ENCODE data around the gene KCNJ12.

DNA sequence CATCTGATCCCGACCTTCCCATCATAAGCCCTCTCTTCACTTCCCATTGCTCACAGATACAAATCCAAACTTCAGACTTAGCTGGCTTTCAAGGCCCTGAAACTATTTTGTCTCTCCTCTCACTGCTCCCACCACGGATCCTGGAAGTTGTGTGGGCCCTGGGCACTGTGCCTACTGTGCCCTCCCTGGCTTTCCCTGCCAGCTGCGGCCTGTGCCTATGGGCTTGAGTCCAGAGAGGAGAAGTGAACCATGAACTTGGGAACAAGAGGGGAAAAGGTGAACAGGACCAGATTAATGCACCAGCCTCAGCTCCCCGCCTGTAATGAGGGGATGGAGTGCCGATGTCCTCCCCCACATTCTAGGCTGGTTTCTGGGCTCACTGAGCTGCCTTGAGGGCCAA, 18.9 kb upstream of the KCNJ12 start:
- TF ChIP-seq CREB1 (CRISPR knock-in tag; IDR thresholded peaks at IDR 0.05; ENCODE audit: low read depth) (no peak), EZH2 (IDR thresholded peaks at IDR 0.05; ENCODE audit: low read depth, unreplicated experiment) (no peak), POLR2AphosphoS5 (IDR thresholded peaks at IDR 0.05; ENCODE audit: low read depth) (no peak), EZH2phosphoT487 (IDR thresholded peaks at IDR 0.05; ENCODE audit: unreplicated experiment) (no peak), STAT1 (IDR thresholded peaks at IDR 0.05; ENCODE audit: unreplicated experiment) (no peak)
- TF ChIP-seq, protein P1, sequence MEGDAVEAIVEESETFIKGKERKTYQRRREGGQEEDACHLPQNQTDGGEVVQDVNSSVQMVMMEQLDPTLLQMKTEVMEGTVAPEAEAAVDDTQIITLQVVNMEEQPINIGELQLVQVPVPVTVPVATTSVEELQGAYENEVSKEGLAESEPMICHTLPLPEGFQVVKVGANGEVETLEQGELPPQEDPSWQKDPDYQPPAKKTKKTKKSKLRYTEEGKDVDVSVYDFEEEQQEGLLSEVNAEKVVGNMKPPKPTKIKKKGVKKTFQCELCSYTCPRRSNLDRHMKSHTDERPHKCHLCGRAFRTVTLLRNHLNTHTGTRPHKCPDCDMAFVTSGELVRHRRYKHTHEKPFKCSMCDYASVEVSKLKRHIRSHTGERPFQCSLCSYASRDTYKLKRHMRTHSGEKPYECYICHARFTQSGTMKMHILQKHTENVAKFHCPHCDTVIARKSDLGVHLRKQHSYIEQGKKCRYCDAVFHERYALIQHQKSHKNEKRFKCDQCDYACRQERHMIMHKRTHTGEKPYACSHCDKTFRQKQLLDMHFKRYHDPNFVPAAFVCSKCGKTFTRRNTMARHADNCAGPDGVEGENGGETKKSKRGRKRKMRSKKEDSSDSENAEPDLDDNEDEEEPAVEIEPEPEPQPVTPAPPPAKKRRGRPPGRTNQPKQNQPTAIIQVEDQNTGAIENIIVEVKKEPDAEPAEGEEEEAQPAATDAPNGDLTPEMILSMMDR (conservative IDR thresholded peaks at IDR 0.05; ENCODE audit: low read depth in 2 of 2) = no peak
- TF ChIP-seq, protein P2, sequence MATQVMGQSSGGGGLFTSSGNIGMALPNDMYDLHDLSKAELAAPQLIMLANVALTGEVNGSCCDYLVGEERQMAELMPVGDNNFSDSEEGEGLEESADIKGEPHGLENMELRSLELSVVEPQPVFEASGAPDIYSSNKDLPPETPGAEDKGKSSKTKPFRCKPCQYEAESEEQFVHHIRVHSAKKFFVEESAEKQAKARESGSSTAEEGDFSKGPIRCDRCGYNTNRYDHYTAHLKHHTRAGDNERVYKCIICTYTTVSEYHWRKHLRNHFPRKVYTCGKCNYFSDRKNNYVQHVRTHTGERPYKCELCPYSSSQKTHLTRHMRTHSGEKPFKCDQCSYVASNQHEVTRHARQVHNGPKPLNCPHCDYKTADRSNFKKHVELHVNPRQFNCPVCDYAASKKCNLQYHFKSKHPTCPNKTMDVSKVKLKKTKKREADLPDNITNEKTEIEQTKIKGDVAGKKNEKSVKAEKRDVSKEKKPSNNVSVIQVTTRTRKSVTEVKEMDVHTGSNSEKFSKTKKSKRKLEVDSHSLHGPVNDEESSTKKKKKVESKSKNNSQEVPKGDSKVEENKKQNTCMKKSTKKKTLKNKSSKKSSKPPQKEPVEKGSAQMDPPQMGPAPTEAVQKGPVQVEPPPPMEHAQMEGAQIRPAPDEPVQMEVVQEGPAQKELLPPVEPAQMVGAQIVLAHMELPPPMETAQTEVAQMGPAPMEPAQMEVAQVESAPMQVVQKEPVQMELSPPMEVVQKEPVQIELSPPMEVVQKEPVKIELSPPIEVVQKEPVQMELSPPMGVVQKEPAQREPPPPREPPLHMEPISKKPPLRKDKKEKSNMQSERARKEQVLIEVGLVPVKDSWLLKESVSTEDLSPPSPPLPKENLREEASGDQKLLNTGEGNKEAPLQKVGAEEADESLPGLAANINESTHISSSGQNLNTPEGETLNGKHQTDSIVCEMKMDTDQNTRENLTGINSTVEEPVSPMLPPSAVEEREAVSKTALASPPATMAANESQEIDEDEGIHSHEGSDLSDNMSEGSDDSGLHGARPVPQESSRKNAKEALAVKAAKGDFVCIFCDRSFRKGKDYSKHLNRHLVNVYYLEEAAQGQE (IDR thresholded peaks at IDR 0.05; ENCODE audit: unreplicated experiment) = no peak

Data from GM23338 (cell line).